CD4-positive, alpha-beta memory T cell (primary cell): ENCODE measurements around the gene TFAP2E. TPM values are rescaled to one million over a fixed set of nuclear protein-coding genes. Genes with fewer than 3 reads are reported as not detected.
"Not testable (repeated sequence)": the region's sequence is repeated elsewhere in the genome, so short reads cannot be mapped to it uniquely, and the experiment has no call there.

ENCODE experiments used
- CTCF ChIA-PET: fragments of 350-600 bp; sonication (Branson Sonifier 250); formaldehyde crosslinking; loops from one replicate; lab custom pipeline; 2021; ENCODE audit warnings: inconsistent platforms; ENCODE audit not compliant: partially characterized antibody; lab: Charles Lee
- POLR2A ChIA-PET: fragments of 350-600 bp; sonication (Branson Sonifier 250); formaldehyde crosslinking; loops from one replicate; lab custom pipeline; 2021; ENCODE audit not compliant: partially characterized antibody; lab: Charles Lee
- DNase-seq, 5 donors: peaks; one replicate each; pipeline versions ENCODE4 v3.0.0 to v3.0.0-alpha.2; 2020 to 2022; ENCODE audit warnings: mixed read lengths in 1 of 5
- H3K27ac ChIP-seq: one replicate; pipeline ENCODE4 v1.7.0; 2013; ENCODE audit warnings: low read depth, low read length
- H3K27me3 ChIP-seq: 2 replicates; pipeline ENCODE4 v1.7.0; 2013; ENCODE audit warnings: mild to moderate bottlenecking, low read length, moderate library complexity; ENCODE audit not compliant: insufficient read depth
- H3K36me3 ChIP-seq: 2 replicates; pipeline ENCODE4 v1.7.0; 2013; ENCODE audit warnings: mild to moderate bottlenecking, low read length, moderate library complexity; ENCODE audit not compliant: insufficient read depth
- H3K4me1 ChIP-seq: 2 replicates; pipeline ENCODE4 v1.7.0; 2013; ENCODE audit warnings: mild to moderate bottlenecking, low read length, moderate library complexity; ENCODE audit not compliant: insufficient read depth
- H3K4me3 ChIP-seq, 2 donors: one replicate each; pipeline ENCODE4 v1.7.0; 2013; ENCODE audit warnings: low read length in 2 of 2, mild to moderate bottlenecking in 1 of 2
- H3K9me3 ChIP-seq, 2 donors: one replicate each; pipeline ENCODE4 v1.7.0; 2013; ENCODE audit warnings: low read length in 2 of 2, control low read depth in 1 of 2; ENCODE audit not compliant: control insufficient read depth in 1 of 2
- H3K27ac Mint-ChIP-seq, 7 donors: one replicate each; pipeline ENCODE4 v1.8.0; 2020 to 2021; ENCODE audit warnings: mixed read lengths in 7 of 7, mild to moderate bottlenecking in 6 of 7, inconsistent platforms in 3 of 7, moderate library complexity in 3 of 7
- H3K27me3 Mint-ChIP-seq, 2 donors: one replicate each; pipeline ENCODE4 v1.8.0; 2020 to 2021; ENCODE audit warnings: mixed read lengths in 2 of 2
- H3K36me3 Mint-ChIP-seq, 2 donors: one replicate each; pipeline ENCODE4 v1.8.0; 2020 to 2021; ENCODE audit warnings: mixed read lengths in 2 of 2, inconsistent platforms in 1 of 2, mild to moderate bottlenecking in 1 of 2
- H3K4me1 Mint-ChIP-seq, 4 donors: one replicate each; pipeline ENCODE4 v1.8.0; 2020 to 2021; ENCODE audit warnings: mixed read lengths in 4 of 4, mild to moderate bottlenecking in 1 of 4
- H3K4me3 Mint-ChIP-seq, 8 donors: one replicate each; pipeline ENCODE4 v1.8.0; 2020 to 2021; ENCODE audit warnings: mixed read lengths in 8 of 8, mild to moderate bottlenecking in 7 of 8, moderate library complexity in 6 of 8, inconsistent platforms in 3 of 8
- H3K9me3 Mint-ChIP-seq, 8 donors: one replicate each; pipeline ENCODE4 v1.8.0; 2020 to 2021; ENCODE audit warnings: mixed read lengths in 8 of 8, mild to moderate bottlenecking in 5 of 8, inconsistent platforms in 3 of 8, moderate library complexity in 1 of 8
- intact Hi-C: fragments of 100-400 bp; cut with micrococcal nuclease; formaldehyde crosslinking; loops from one replicate; pipeline ENCODE4 v1.15.1; 2023
- polyA plus RNA-seq, 2 donors: library from polyadenylated mRNA; unstranded; fragments of 300-500 nt; fragmentation: Illumina TruSeq; gene quantifications; one replicate each; pipeline ENCODE4 v1.2.3, GENCODE V29; 2021
- total RNA-seq, 2 experiments: library from RNA; stranded (reverse); gene quantifications; one replicate each; pipeline ENCODE4 v1.2.3, GENCODE V29; 2021

Gene TFAP2E
- total and polyA plus RNA-seq, 4 experiments from 2014 or later = 0.23 to 2.9 (median 2.3) TPM; not detected in 1

- H3K27ac ChIP-seq, H3K36me3 Mint-ChIP-seq, H3K9me3 Mint-ChIP-seq, H3K27me3 Mint-ChIP-seq, H3K27me3 ChIP-seq, H3K36me3 ChIP-seq, intact Hi-C loops, DNase-seq, H3K9me3 ChIP-seq: not testable (repeated sequence)
- ChIA-PET POLR2A (interaction anchor here (1.0 kb wide), 1 partner anchor 20 kb away, joined by 5 read pairs; the partner anchor contains the start of gene KIAA0319L), CTCF (interaction anchor here (3.4 kb wide), 1 partner anchor 9 kb away, joined by 18 read pairs; no protein-coding TSS in a partner anchor)
- Histone ChIP-seq H3K4me3 (peak overlapping the region in 1 of 2 donors; percentile 50), H3K4me1 (peaks cover 28% of the 10 kb centered on the region)
- H3K4me1 Mint-ChIP-seq = peaks cover 10 to 34% (median 20%) of the 10 kb centered on the region in 4 donors
- H3K27ac Mint-ChIP-seq = peak overlapping the region in 4 of 7 donors; percentile 47 to 75 (median 63)
- H3K4me3 Mint-ChIP-seq = peak overlapping the region; percentile 79 to 89 (median 86)
These were observed 3.6 kb downstream of the TFAP2E start for GRCh38 chr1:35576766-35577070.

- Histone ChIP-seq H3K27me3 (no peaks in the 10 kb centered on the region), H3K4me1 (peaks cover 28% of the 10 kb centered on the region), H3K4me3 (peak overlapping the region; percentile 42 to 50), H3K36me3 (no peaks in the 10 kb centered on the region), H3K27ac (peak overlapping the region; percentile 58), H3K9me3 (no peaks in the 10 kb centered on the region)
- DNase-seq = peak; percentile 61 to 76 (median 71)
- Mint-ChIP-seq H3K9me3 (peaks cover 0 to 2% (median 0%) of the 10 kb centered on the region in 8 donors), H3K36me3 (no peaks in the 10 kb centered on the region), H3K27ac (peak overlapping the region; percentile 32 to 93 (median 77)), H3K27me3 (peaks cover 1 to 2% of the 10 kb centered on the region in 2 donors), H3K4me1 (peaks cover 10 to 31% (median 20%) of the 10 kb centered on the region in 4 donors), H3K4me3 (peak overlapping the region; percentile 82 to 96 (median 88))
- intact Hi-C loops = no loop called here
- ChIA-PET CTCF (interaction anchor here (1.4 to 3.4 kb wide), 6 partner anchors 9 to 149 kb away, joined by 4 to 18 read pairs (median 6); no protein-coding TSS in a partner anchor), POLR2A (interaction anchor here (0.6 to 1.5 kb wide), 11 partner anchors 9 to 192 kb away, joined by 4 to 12 read pairs (median 5); partner anchors contain the start of genes CLSPN and NCDN)
These were observed 4.2 kb downstream of the TFAP2E start for GRCh38 chr1:35577071-35577998.

- no peak overlapping the region for H3K27ac ChIP-seq
- CTCF ChIA-PET = interaction anchor here (0.9 to 1.4 kb wide), 3 partner anchors 10 to 130 kb away, joined by 3 to 4 read pairs (median 3); no protein-coding TSS in a partner anchor
- Mint-ChIP-seq H3K4me1 (peaks cover 10 to 22% (median 14%) of the 10 kb centered on the region in 4 donors), H3K36me3 (no peaks in the 10 kb centered on the region), H3K27me3 (peaks cover 0 to 2% of the 10 kb centered on the region in 2 donors), H3K4me3 (no peak overlapping the region), H3K9me3 (no peaks in the 10 kb centered on the region), H3K27ac (no peak overlapping the region)
- POLR2A ChIA-PET = no interaction called here
- H3K4me1 ChIP-seq = peaks cover 20% of the 10 kb centered on the region
- H3K9me3 ChIP-seq = no peaks in the 10 kb centered on the region
- intact Hi-C loops = no loop called here
- no peak for DNase-seq
- no peaks in the 10 kb centered on the region for H3K36me3 ChIP-seq
- H3K27me3 ChIP-seq = no peaks in the 10 kb centered on the region
- no peak overlapping the region for H3K4me3 ChIP-seq
These were observed 7.9 kb downstream of the TFAP2E start for GRCh38 chr1:35580949-35581388.

- H3K27me3 ChIP-seq, H3K36me3 Mint-ChIP-seq, H3K4me3 ChIP-seq, DNase-seq, intact Hi-C loops, H3K27ac ChIP-seq, POLR2A ChIA-PET, H3K36me3 ChIP-seq, H3K27me3 Mint-ChIP-seq, H3K27ac Mint-ChIP-seq, H3K9me3 ChIP-seq, H3K9me3 Mint-ChIP-seq, H3K4me3 Mint-ChIP-seq: not testable (repeated sequence)
- peaks cover 13% of the 10 kb centered on the region for H3K4me1 ChIP-seq
- peaks cover 7 to 16% (median 9%) of the 10 kb centered on the region in 4 donors for H3K4me1 Mint-ChIP-seq
- CTCF ChIA-PET = interaction anchor here (1.0 to 1.4 kb wide), 2 partner anchors 12 to 131 kb away, joined by 3 to 4 read pairs; no protein-coding TSS in a partner anchor
These were observed 8.5 kb downstream of the TFAP2E start for GRCh38 chr1:35581621-35582020.

GRCh38 chr1:35585281-35585680 is 12.2 kb downstream of the TFAP2E start:
- Mint-ChIP-seq H3K4me3 (no peak overlapping the region), H3K4me1 (peaks cover 0 to 9% (median 0%) of the 10 kb centered on the region in 4 donors), H3K27ac (no peak overlapping the region), H3K9me3 (no peaks in the 10 kb centered on the region), H3K36me3 (peaks cover 0 to 2% of the 10 kb centered on the region in 2 donors), H3K27me3 (no peaks in the 10 kb centered on the region)
- ChIA-PET POLR2A (no interaction called here), CTCF (interaction anchor here (1.0 to 1.5 kb wide), 4 partner anchors 16 to 142 kb away, joined by 3 to 6 read pairs (median 4); no protein-coding TSS in a partner anchor)
- Histone ChIP-seq H3K36me3 (no peaks in the 10 kb centered on the region), H3K9me3 (no peaks in the 10 kb centered on the region), H3K27me3 (no peaks in the 10 kb centered on the region), H3K27ac (no peak overlapping the region), H3K4me1 (no peaks in the 10 kb centered on the region), H3K4me3 (no peak overlapping the region)
- no peak for DNase-seq
- intact Hi-C loops = no loop called here

- H3K27ac ChIP-seq, H3K27ac Mint-ChIP-seq, POLR2A ChIA-PET, H3K27me3 ChIP-seq, intact Hi-C loops, DNase-seq, H3K27me3 Mint-ChIP-seq, H3K4me1 Mint-ChIP-seq, H3K36me3 ChIP-seq, H3K4me3 ChIP-seq, H3K36me3 Mint-ChIP-seq, H3K4me1 ChIP-seq, H3K4me3 Mint-ChIP-seq, H3K9me3 ChIP-seq, H3K9me3 Mint-ChIP-seq: not testable (repeated sequence)
- CTCF ChIA-PET = interaction anchor here (0.8 to 1.1 kb wide), 4 partner anchors 17 to 142 kb away, joined by 3 to 4 read pairs (median 4); no protein-coding TSS in a partner anchor
These were observed 12.7 kb downstream of the TFAP2E start for GRCh38 chr1:35585805-35586204.

GRCh38 chr1:35586808-35587207 is 13.7 kb downstream of the TFAP2E start:
- no peaks in the 10 kb centered on the region for H3K4me1 ChIP-seq
- peaks cover 0 to 9% (median 0%) of the 10 kb centered on the region in 4 donors for H3K4me1 Mint-ChIP-seq
- CTCF ChIA-PET = interaction anchor here (1.0 to 1.2 kb wide), 3 partner anchors 22 to 135 kb away, joined by 3 to 4 read pairs (median 3); no protein-coding TSS in a partner anchor

More at GRCh38 chr1:35586808-35587207, 13.7 kb downstream of the TFAP2E start:
- no peaks in the 10 kb centered on the region for H3K27me3 ChIP-seq
- H3K27ac ChIP-seq = no peak overlapping the region
- H3K36me3 ChIP-seq = no peaks in the 10 kb centered on the region
- Mint-ChIP-seq H3K27ac (no peak overlapping the region), H3K36me3 (peaks cover 5 to 6% of the 10 kb centered on the region in 2 donors), H3K27me3 (no peaks in the 10 kb centered on the region), H3K4me3 (no peak overlapping the region), H3K9me3 (no peaks in the 10 kb centered on the region)
- POLR2A ChIA-PET = no interaction called here
- H3K4me3 ChIP-seq = no peak overlapping the region
- DNase-seq = no peak
- intact Hi-C loops = no loop called here
- no peaks in the 10 kb centered on the region for H3K9me3 ChIP-seq
